Neural cell (in vitro differentiated cells): Measurements from ENCODE around the gene LDB2. TPM values are rescaled to one million over a fixed set of nuclear protein-coding genes. Genes with fewer than 3 reads are reported as not detected.

Experiments used
- H2AFZ ChIP-seq: fragments of 200-600, 300-800 bp; sonication (generic), shearing (Covaris generic); 2 replicates; pipeline ENCODE4 v1.6.0; 2014; ENCODE audit warnings: low read depth, mild to moderate bottlenecking, antibody characterized with exemption, low read length, moderate library complexity
- H3F3A ChIP-seq: fragments of 200-600 bp; shearing (Covaris generic); 2 replicates; pipeline ENCODE4 v1.6.1; 2016; ENCODE audit warnings: mild to moderate bottlenecking, moderate library complexity, mixed read lengths, antibody characterized with exemption, low read length; ENCODE audit not compliant: insufficient read depth, poor library complexity, severe bottlenecking
- H3K27ac ChIP-seq: fragments of 200-600, 300-800 bp; sonication (generic), shearing (Covaris generic); 2 replicates; pipeline ENCODE4 v1.5.1; 2014; ENCODE audit warnings: mild to moderate bottlenecking, low read length, moderate library complexity
- H3K27me3 ChIP-seq: fragments of 300-800, 200-600 bp; sonication (generic), shearing (Covaris generic); 2 replicates; pipeline ENCODE4 v1.6.0; 2014; ENCODE audit warnings: mild to moderate bottlenecking, low read depth, low read length, moderate library complexity; ENCODE audit not compliant: insufficient read depth
- H3K36me3 ChIP-seq: fragments of 300-800, 200-600 bp; sonication (generic), shearing (Covaris generic); 2 replicates; pipeline ENCODE4 v1.5.1; 2014; ENCODE audit warnings: mild to moderate bottlenecking, antibody characterized with exemption, low read length, moderate library complexity; ENCODE audit not compliant: insufficient read depth
- H3K4me2 ChIP-seq: fragments of 300-800, 200-600 bp; sonication (generic), shearing (Covaris generic); 2 replicates; pipeline ENCODE4 v1.6.0; 2014; ENCODE audit warnings: mild to moderate bottlenecking, low read length
- H3K4me3 ChIP-seq: fragments of 300-800, 200-600 bp; sonication (generic), shearing (Covaris generic); 2 replicates; pipeline ENCODE4 v1.5.1; 2014; ENCODE audit warnings: mild to moderate bottlenecking, low read length, moderate library complexity
- H3K79me2 ChIP-seq: fragments of 200-600 bp; shearing (Covaris generic); replicated peaks from 2 replicates; pipeline ENCODE4 v1.6.0; 2014; ENCODE audit warnings: mild to moderate bottlenecking, low read length, moderate library complexity; ENCODE audit not compliant: insufficient read depth
- H3K9ac ChIP-seq: fragments of 300-800, 200-600 bp; sonication (generic), shearing (Covaris generic); 2 replicates; pipeline ENCODE4 v1.6.1; 2016; ENCODE audit warnings: mild to moderate bottlenecking, low read length, mixed read lengths
- H3K9me2 ChIP-seq: fragments of 200-600 bp; shearing (Covaris generic); 2 replicates; pipeline ENCODE4 v1.6.1; 2016; ENCODE audit warnings: mild to moderate bottlenecking, low read length, mixed read lengths; ENCODE audit not compliant: insufficient read depth
- H3K9me3 ChIP-seq: fragments of 200-600, 300-800 bp; sonication (generic), shearing (Covaris generic); 2 replicates; pipeline ENCODE4 v1.6.1; 2016; ENCODE audit warnings: mild to moderate bottlenecking, mixed run types, low read length, moderate library complexity, mixed read lengths
- H4K20me1 ChIP-seq: fragments of 200-600 bp; shearing (Covaris generic); 2 replicates; pipeline ENCODE4 v1.6.1; 2016; ENCODE audit warnings: mild to moderate bottlenecking, mixed run types; ENCODE audit not compliant: insufficient read depth
- CTCF ChIP-seq: fragments of 450-650 bp; IDR thresholded peaks from 2 replicates; pipeline ENCODE4 v1.5.1; 2014; ENCODE audit warnings: antibody characterized with exemption, mild to moderate bottlenecking, moderate library complexity; ENCODE audit not compliant: poor library complexity, severe bottlenecking
- EP300 ChIP-seq: fragments of 450-650 bp; conservative IDR thresholded peaks from 2 replicates; pipeline ENCODE4 v1.6.1; 2014; ENCODE audit warnings: antibody characterized with exemption, mild to moderate bottlenecking, moderate library complexity; ENCODE audit not compliant: poor library complexity, severe bottlenecking
- MXI1 ChIP-seq: fragments of 450-650 bp; conservative IDR thresholded peaks from 2 replicates; pipeline ENCODE4 v1.6.1; 2014; ENCODE audit warnings: antibody characterized with exemption, mild to moderate bottlenecking; ENCODE audit not compliant: poor library complexity, severe bottlenecking
- POLR2AphosphoS5 ChIP-seq: IDR thresholded peaks from 2 replicates; pipeline ENCODE4 v1.6.1; 2012
- RAD21 ChIP-seq: fragments of 450-650 bp; conservative IDR thresholded peaks from 2 replicates; pipeline ENCODE4 v1.6.1; 2014; ENCODE audit warnings: antibody characterized with exemption, mild to moderate bottlenecking, moderate library complexity
- REST ChIP-seq: IDR thresholded peaks from 2 replicates; pipeline ENCODE4 v1.6.1; 2012; ENCODE audit warnings: borderline replicate concordance
- SMC3 ChIP-seq: fragments of 450-650 bp; conservative IDR thresholded peaks from 2 replicates; pipeline ENCODE4 v1.6.1; 2014; ENCODE audit warnings: antibody characterized with exemption, mild to moderate bottlenecking, moderate library complexity; ENCODE audit not compliant: poor library complexity
- TAF1 ChIP-seq: IDR thresholded peaks from 2 replicates; pipeline ENCODE4 v1.6.1; 2012; ENCODE audit warnings: low read depth
- polyA plus RNA-seq: library from polyadenylated mRNA; depleted of rRNA; stranded (reverse); fragments of >200 nt; gene quantifications from 2 replicates; pipeline ENCODE4 v1.2.3, GENCODE V29; 2014

LDB2 gene
- polyA plus RNA-seq, 1 donor from 2014 or later, result 58.9 TPM

- Histone ChIP-seq H3K4me2 (no peak overlapping the region), H3F3A (no peaks in the 10 kb centered on the region), H3K36me3 (no peaks in the 10 kb centered on the region), H3K27ac (no peak overlapping the region), H3K4me3 (no peak overlapping the region), H3K9me2 (no peaks in the 10 kb centered on the region), H3K27me3 (no peaks in the 10 kb centered on the region), H3K79me2 (no peaks in the 10 kb centered on the region), H3K9me3 (no peaks in the 10 kb centered on the region), H2AFZ (no peak overlapping the region), H3K9ac (no peak overlapping the region), H4K20me1 (no peaks in the 10 kb centered on the region)
- TF ChIP-seq MXI1 (no peak), CTCF (no peak), SMC3 (no peak), POLR2AphosphoS5 (peak; percentile 55), TAF1 (no peak), EP300 (peak; percentile 80), RAD21 (no peak), REST (no peak)
These were observed 51.8 kb downstream of the LDB2 start for GRCh38 chr4:16846540-16847117.

- no peaks in the 10 kb centered on the region for H3F3A ChIP-seq
- H3K9me3 ChIP-seq, result no peaks in the 10 kb centered on the region
- H3K4me3 ChIP-seq, result no peak overlapping the region
- no peaks in the 10 kb centered on the region for H4K20me1 ChIP-seq
- H3K9ac ChIP-seq, result no peak overlapping the region
- no peaks in the 10 kb centered on the region for H3K36me3 ChIP-seq
- H3K4me2 ChIP-seq, result no peak overlapping the region
- no peaks in the 10 kb centered on the region for H3K79me2 ChIP-seq
- no peak overlapping the region for H3K27ac ChIP-seq
- no peak for TF ChIP-seq TAF1
- peak; percentile 12 for TF ChIP-seq RAD21
- H3K9me2 ChIP-seq, result no peaks in the 10 kb centered on the region
- H2AFZ ChIP-seq, result no peak overlapping the region
- H3K27me3 ChIP-seq, result no peaks in the 10 kb centered on the region
These were observed 53.4 kb downstream of the LDB2 start for GRCh38 chr4:16844816-16845586.
